GM19351 (cell line): Measurements from ENCODE around the gene MMAA.
A peak's percentile ranks its signal among the peaks of the same experiment; 100 is the strongest.
"Not testable (repeated sequence)": the region's sequence is repeated elsewhere in the genome, so short reads cannot be mapped to it uniquely, and the experiment has no call there.

Source experiments
- ATAC-seq: cut with Tn5 transposase; IDR thresholded peaks from one replicate; pipeline ENCODE4 v1.9.1; 2021; ENCODE audit warnings: mild to moderate bottlenecking, moderate library complexity; ENCODE audit not compliant: unreplicated experiment

Gene MMAA

GRCh38 chr4:145626623-145626982 lies 7.4 kb downstream of the MMAA start:
- no peak for ATAC-seq

GRCh38 chr4:145635117-145635516 lies 15.9 kb downstream of the MMAA start:
- ATAC-seq = no peak

- ATAC-seq = no peak
These were observed 16.4 kb downstream of the MMAA start for GRCh38 chr4:145635630-145636029.

DNA sequence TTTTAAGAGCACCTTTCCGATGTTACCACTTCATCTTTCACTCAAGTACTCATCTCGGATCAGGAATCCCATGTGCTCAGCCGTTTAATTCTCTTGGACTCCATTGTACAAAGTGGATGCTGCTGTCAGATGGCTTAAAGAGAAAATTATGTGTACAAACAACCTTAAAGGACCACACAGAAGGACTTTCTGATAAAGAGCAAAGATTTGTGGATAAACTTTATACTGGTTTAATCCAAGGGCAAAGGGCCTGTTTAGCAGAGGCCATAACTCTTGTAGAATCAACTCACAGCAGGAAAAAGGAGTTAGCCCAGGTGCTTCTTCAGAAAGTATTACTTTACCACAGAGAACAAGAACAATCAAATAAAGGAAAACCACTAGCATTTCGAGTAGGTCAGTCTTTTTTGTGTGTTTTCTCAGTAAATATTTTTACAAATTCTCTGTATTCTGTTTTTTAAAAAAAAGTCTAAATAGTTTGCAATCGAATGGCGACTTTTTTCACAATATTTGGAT lies 20.1 kb downstream of the MMAA start:
- ATAC-seq = no peak

GRCh38 chr4:145640236-145640635 lies 21.1 kb downstream of the MMAA start:
- ATAC-seq = not testable (repeated sequence)

GRCh38 chr4:145643295-145643694 lies 24.1 kb downstream of the MMAA start:
- no peak for ATAC-seq

DNA sequence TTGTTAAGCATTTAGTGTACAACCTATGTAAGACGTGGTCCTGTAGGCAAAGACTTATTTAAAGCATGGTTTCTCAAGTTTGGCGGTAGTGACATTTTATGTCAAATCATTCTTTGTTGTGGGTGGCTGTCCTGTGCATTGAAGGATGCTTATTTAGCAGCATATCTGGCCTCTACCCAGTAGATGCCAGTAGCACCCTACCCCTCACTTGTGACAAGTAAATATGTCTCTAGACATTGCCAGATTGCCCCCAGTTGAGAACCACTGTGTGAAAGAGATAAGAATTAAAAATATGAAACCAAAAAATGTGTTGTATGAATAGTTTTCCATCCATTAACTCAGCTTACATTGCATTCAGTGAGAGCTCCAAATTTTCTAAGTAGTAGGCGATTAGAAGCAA lies 25.5 kb downstream of the MMAA start:
- ATAC-seq = no peak

DNA sequence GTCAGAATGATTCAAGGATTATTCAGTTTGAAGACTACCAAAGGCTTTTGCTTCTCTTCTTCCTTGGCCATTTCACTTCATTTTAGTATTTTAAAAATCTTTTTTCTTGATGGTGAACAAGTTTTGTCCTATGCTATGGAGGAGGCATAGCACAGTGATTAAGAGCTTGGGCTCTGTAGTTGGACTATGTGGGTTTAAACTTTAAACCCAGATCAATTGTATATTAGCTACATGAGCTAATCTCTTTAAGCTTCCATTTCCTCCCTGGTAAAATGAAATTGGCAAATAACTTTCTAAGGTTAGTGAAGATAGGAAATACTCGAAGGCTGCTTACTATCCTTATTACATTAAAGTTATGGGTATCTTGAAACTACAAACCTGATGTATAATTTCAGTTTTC lies 37.0 kb downstream of the MMAA start:
- ATAC-seq = no peak

DNA sequence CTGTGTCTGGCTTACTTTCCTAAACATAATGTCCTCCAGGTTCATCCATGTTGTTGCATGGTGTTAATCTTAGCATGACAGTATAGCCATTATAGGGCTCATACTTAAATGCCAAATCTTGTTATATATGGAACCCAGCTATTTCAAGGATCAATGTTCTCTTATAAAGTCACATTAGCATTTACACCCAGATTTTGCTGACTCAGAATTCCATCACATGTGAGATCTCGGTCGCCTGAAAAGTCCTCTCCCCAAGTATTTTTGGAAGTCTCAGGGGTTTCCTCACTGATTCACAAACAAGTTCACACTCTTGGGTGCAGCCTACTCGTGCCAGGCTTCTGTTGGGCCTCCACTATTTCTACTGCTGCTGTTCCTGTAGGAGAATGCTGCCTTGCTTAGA lies 40.9 kb downstream of the MMAA start:
- no peak for ATAC-seq

DNA sequence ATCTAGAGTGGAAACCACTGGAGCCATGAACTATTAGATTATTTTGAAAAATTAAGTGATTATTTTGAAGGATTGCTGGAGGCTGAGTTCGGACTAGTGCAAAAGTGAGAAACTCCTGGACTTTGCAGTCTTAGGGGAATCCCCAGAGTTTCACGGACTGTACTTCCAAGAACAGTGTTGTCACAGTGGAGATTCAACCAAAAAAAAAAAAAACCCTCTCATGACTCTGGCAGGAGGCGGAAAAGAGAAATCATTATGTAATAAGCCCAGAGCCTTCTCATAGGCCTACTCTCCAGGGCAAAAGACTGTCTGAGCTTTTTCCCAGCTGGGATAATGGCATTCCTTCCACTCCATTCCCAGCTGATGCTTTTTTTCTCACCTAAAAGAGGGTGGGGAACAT lies 44.0 kb downstream of the MMAA start:
- no peak for ATAC-seq

DNA sequence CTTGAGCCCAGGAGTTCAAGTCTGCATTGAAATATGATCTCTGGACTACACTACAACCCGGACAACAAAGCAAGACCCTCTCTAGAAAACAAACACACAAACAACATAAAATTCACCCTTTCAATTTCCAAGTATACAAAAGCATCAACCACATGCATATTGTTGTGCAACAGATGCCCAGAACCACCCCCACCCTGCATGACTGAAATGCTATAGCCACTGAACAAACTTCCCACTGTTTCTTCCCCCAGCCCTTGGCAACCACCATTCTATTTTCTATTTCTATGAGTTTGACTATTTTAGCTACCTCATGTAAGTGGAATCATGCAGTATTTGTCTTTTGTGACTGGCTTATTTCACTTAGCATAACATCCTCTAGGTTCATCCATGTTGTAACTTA lies 46.6 kb downstream of the MMAA start:
- no peak for ATAC-seq

GRCh38 chr4:145670422-145670821 lies 51.2 kb downstream of the MMAA start:
- ATAC-seq = no peak

DNA sequence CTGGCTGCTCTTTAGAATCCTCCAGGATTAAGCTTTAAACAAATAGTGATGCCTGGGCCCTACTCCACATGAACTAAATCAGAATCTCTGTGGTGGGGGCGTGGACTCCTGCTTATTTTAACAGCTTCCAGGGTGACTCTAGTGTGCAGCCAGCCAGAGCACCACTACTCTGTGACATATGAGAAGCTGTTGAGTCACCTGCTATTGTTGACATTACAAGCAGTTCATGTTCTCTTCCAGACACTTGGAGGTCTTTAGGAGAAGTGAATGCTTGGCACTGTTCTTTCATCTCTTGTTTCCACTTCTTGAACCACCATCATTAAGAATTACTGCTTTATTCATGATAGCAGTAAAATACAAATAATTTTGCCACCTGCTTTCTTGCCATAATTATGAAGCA lies 60.3 kb downstream of the MMAA start:
- ATAC-seq = no peak

DNA sequence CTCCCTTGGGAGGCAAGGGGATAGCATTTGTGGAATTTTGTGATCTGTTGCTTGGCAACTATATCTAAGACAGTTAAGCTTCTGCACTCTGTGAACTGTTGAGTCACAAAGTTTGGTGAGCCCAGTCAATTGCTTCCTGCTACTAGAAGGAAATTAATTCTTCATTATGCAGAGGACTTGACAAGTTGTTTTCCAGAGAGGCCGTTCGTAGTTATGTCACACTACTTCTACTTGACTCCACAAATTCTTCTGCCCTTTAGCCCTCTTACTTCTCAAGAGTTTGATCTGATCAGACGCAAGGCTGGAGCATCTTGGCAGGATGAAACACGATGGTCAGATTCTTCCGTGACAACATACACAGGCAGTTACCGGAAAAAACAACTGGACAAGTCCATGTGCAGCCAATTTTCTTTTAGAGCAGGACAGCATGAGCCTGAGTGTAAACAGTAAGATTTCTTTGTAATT lies 60.8 kb downstream of the MMAA start, which contains the start of gene C4orf51:
TSS of gene C4orf51 (plus strand) at position 156 of the 465 bp plus-strand sequence. CDS start at position 214, 58 bp downstream.
- no peak for ATAC-seq

DNA sequence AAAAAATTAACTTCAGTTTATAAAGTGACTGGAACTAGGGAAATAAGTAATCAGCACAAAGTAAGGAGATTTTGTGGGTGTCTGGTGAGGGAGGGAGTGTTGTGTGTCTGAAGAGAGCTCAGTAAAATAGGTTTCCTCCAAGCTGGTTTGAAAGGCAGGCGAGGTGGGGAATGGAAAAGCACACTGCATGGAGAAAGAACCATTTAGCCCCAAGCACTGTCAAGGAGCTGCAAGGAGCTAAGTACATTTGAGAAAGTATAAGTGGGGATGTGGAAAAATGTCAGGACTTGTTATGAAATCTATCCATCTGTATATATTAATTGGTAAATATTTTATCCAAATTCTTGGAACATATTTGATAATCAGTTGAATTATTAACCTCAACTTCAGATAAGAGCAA lies 61.7 kb downstream of the MMAA start:
- no peak for ATAC-seq

DNA sequence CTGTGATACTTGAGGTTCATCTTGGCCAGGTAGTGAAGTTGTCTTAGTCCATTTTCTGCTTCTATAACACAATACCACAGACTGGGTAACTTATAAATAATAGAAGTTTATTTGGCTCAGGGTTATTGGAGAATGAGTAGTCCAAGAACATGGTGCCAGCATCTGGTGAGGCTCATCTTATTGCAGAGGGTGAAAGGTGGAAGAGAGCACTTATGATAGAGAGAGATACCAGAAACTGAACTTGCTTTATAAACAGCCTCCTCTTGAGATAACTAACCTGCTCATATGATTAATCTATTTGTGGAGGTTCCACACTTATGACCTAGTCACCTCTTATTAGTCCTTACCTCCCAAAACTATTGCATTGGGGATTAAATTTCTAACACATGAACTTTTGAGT lies 62.3 kb downstream of the MMAA start:
- no peak for ATAC-seq

- ATAC-seq = no peak
These were observed 62.8 kb downstream of the MMAA start for GRCh38 chr4:145681956-145682355.

- no peak for ATAC-seq
These were observed 67.8 kb downstream of the MMAA start for GRCh38 chr4:145686991-145687390.

GRCh38 chr4:145690610-145691009 lies 71.4 kb downstream of the MMAA start:
- no peak for ATAC-seq

GRCh38 chr4:145691416-145691815 lies 72.2 kb downstream of the MMAA start:
- ATAC-seq = not testable (repeated sequence)

- no peak for ATAC-seq
These were observed 75.7 kb downstream of the MMAA start for GRCh38 chr4:145694929-145695328.

DNA sequence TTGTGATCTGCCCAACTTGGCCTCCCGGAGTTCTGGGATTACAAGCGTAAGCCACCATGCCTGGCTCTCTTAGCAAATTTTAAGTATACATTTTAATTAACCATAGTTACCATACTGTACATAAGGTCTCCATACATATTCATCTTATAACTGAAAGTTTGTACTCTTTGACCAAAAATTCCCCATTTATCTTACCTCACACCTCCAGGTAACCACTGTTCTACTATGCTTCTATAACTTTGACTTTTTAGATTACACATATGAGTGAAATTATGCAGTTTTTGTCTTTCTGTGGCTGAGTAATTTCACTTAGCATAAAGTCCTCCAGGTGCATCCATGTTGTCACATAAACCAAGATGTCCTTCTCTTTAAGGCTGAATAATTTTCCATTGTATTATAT lies 78.1 kb downstream of the MMAA start:
- peak; percentile 65 for ATAC-seq

GRCh38 chr4:145698507-145698906 lies 79.3 kb downstream of the MMAA start:
- no peak for ATAC-seq
